Liver (tissue), 3 donors: ENCODE data around the gene FBXW4.

Experiments
- FOXA1 ChIP-seq: IDR thresholded peaks from 2 replicates; pipeline ENCODE4 v1.6.1; 2016; ENCODE audit warnings: antibody characterized with exemption
- GABPA ChIP-seq, 2 donors: IDR thresholded peaks in 1 of 2; conservative IDR thresholded peaks in 1 of 2; 2 replicates each; pipeline ENCODE4 v1.6.1; 2016; ENCODE audit warnings: antibody characterized with exemption in 2 of 2, mild to moderate bottlenecking in 1 of 2, moderate library complexity in 1 of 2
- JUND ChIP-seq, 2 donors: IDR thresholded peaks; 2 replicates each; pipeline ENCODE4 v1.6.1; 2016; ENCODE audit warnings: antibody characterized with exemption in 2 of 2
- TAF1 ChIP-seq: conservative IDR thresholded peaks from 2 replicates; pipeline ENCODE4 v1.6.1; 2016; ENCODE audit warnings: antibody characterized with exemption, mild to moderate bottlenecking
- TF ChIP-seq, protein P1 (sequence below): fragments of 150-350 bp; IDR thresholded peaks from 2 replicates; pipeline ENCODE4 v1.5.1; 2017; ENCODE audit warnings: improper control_type of control experiment, low read depth, low read length; ENCODE audit not compliant: missing input control
- TF ChIP-seq, protein P2 (sequence below): IDR thresholded peaks from 2 replicates; pipeline ENCODE4 v1.6.1; 2016; ENCODE audit warnings: antibody characterized with exemption, mild to moderate bottlenecking
- donor health status: healthy.
- donor health status: healthy.

DNA sequence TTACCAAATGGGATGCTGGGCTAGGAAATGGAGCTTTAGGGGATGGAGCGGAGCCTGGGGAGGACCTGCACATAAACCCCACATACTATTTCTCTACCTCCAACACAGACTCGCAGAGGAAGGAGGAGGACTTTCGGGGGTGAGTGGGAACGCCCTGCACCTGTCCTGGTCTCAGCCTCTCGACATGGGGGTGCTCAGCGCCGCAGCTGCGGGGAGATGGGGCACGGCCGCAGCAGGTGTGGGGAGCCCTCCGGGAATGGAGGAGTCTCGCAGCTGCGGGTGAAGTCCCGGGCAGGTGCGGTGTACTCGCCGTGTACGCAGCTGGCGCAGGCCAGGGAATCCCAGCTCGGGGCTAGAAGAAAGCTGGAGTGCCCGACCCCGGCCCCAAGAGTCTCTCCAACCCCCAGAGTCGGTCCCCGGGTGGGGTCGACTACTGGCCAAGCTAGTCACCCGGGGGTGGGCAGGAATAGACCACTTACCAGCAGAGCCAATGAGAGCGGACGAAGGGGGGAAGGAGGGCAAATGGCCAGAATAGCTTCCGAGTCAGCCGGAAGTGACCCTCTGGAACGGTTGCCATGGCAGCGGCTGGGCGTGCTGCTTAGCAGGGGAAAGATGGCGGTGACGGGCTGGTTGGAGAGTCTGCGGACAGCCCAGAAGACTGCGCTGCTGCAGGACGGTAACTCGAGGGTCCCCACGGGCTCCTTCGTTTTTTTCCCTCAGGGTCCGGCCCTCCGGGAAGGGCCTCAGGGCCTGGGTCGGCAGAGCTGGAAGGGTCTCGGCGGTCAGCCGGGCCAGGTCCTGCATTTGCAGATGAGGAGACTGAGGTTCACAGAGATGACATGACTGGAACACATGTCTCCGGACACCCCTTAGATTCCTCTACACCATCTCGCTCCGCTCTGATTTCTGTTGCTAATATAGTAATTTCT, 107.0 kb downstream of the FBXW4 start, which contains the start of the genes DPCD and POLL:
- TF ChIP-seq, protein P1, sequence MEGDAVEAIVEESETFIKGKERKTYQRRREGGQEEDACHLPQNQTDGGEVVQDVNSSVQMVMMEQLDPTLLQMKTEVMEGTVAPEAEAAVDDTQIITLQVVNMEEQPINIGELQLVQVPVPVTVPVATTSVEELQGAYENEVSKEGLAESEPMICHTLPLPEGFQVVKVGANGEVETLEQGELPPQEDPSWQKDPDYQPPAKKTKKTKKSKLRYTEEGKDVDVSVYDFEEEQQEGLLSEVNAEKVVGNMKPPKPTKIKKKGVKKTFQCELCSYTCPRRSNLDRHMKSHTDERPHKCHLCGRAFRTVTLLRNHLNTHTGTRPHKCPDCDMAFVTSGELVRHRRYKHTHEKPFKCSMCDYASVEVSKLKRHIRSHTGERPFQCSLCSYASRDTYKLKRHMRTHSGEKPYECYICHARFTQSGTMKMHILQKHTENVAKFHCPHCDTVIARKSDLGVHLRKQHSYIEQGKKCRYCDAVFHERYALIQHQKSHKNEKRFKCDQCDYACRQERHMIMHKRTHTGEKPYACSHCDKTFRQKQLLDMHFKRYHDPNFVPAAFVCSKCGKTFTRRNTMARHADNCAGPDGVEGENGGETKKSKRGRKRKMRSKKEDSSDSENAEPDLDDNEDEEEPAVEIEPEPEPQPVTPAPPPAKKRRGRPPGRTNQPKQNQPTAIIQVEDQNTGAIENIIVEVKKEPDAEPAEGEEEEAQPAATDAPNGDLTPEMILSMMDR = no peak
- TF ChIP-seq, protein P2, sequence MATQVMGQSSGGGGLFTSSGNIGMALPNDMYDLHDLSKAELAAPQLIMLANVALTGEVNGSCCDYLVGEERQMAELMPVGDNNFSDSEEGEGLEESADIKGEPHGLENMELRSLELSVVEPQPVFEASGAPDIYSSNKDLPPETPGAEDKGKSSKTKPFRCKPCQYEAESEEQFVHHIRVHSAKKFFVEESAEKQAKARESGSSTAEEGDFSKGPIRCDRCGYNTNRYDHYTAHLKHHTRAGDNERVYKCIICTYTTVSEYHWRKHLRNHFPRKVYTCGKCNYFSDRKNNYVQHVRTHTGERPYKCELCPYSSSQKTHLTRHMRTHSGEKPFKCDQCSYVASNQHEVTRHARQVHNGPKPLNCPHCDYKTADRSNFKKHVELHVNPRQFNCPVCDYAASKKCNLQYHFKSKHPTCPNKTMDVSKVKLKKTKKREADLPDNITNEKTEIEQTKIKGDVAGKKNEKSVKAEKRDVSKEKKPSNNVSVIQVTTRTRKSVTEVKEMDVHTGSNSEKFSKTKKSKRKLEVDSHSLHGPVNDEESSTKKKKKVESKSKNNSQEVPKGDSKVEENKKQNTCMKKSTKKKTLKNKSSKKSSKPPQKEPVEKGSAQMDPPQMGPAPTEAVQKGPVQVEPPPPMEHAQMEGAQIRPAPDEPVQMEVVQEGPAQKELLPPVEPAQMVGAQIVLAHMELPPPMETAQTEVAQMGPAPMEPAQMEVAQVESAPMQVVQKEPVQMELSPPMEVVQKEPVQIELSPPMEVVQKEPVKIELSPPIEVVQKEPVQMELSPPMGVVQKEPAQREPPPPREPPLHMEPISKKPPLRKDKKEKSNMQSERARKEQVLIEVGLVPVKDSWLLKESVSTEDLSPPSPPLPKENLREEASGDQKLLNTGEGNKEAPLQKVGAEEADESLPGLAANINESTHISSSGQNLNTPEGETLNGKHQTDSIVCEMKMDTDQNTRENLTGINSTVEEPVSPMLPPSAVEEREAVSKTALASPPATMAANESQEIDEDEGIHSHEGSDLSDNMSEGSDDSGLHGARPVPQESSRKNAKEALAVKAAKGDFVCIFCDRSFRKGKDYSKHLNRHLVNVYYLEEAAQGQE = no peak
- TF ChIP-seq GABPA (IDR thresholded peaks at IDR 0.05 in 1 of 2, conservative IDR thresholded peaks at IDR 0.05 in 1 of 2) (peak; percentile 82 to 96), FOXA1 (no peak), JUND (IDR thresholded peaks at IDR 0.05) (no peak), TAF1 (no peak)
